Measurements from ENCODE around the gene KCTD17.
A peak's percentile ranks its signal among the peaks of the same experiment; 100 is the strongest.

The KCTD17 gene

DNA sequence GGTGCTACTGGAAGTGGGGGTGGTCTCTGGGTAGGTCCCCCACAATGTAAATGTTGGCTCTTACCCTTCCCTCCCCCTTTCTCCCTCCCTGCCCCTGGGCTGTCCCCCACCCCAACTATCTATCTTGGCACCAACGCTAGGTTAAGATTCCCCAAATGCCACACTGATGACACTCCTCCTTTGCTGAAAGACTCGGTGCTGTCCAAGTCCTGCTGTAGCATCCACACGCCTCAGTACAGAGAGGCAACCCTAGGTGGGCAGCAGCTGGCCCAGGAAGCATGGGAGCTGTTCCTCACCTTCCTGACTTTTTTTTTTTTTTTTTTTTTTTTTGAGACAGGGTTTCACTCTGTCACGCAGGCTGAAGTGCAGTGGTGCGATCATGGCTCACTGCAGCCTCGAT is 3.4 kb upstream of the KCTD17 start:
- no peak overlapping the region for H3K4me3 ChIP-seq (ENCODE audit: low read depth, low read length)
- TF ChIP-seq, protein P1, sequence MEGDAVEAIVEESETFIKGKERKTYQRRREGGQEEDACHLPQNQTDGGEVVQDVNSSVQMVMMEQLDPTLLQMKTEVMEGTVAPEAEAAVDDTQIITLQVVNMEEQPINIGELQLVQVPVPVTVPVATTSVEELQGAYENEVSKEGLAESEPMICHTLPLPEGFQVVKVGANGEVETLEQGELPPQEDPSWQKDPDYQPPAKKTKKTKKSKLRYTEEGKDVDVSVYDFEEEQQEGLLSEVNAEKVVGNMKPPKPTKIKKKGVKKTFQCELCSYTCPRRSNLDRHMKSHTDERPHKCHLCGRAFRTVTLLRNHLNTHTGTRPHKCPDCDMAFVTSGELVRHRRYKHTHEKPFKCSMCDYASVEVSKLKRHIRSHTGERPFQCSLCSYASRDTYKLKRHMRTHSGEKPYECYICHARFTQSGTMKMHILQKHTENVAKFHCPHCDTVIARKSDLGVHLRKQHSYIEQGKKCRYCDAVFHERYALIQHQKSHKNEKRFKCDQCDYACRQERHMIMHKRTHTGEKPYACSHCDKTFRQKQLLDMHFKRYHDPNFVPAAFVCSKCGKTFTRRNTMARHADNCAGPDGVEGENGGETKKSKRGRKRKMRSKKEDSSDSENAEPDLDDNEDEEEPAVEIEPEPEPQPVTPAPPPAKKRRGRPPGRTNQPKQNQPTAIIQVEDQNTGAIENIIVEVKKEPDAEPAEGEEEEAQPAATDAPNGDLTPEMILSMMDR (IDR thresholded peaks at IDR 0.05; ENCODE audit: low read depth, low read length, missing control alignments): no peak
- DNase-seq (ENCODE audit: low read depth): no peak

DNA sequence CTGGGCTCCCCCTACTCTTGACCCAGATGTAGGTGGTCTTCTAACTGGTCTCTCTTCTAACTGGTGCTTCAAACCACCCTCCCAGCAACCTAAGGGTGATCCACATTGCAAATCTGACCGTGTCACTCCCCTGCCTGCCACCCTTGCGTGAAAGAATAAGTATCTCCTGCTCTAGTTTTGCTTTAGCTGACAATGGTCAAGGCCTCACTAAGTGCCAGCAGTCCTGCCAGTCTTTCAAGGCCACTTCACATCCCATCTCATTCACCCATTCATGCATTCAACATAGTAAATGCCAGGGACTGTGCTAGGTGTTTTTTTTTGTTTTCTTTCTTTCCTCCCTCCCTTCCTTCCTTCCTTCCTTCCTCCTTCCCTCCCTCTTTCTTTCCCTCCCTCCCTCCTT is 2.3 kb upstream of the KCTD17 start:
- no peak for DNase-seq (ENCODE audit: low read depth)
- H3K4me3 ChIP-seq (ENCODE audit: low read depth, low read length): no peak overlapping the region
- TF ChIP-seq, protein P1 (IDR thresholded peaks at IDR 0.05; ENCODE audit: low read depth, low read length, missing control alignments): no peak

- TF ChIP-seq, protein P1 (IDR thresholded peaks at IDR 0.05; ENCODE audit: low read depth, low read length, missing control alignments): no peak
- H3K4me3 ChIP-seq (ENCODE audit: low read depth, low read length): no peak overlapping the region
- no peak for DNase-seq (ENCODE audit: low read depth)
Measured at GRCh38 chr22:37050913-37051312, 629 bp upstream of the KCTD17 start.

- DNase-seq (ENCODE audit: low read depth): no peak
- TF ChIP-seq, protein P1 (IDR thresholded peaks at IDR 0.05; ENCODE audit: low read depth, low read length, missing control alignments): no peak
- peak overlapping the region; percentile 72 for H3K4me3 ChIP-seq (ENCODE audit: low read depth, low read length)
Measured at GRCh38 chr22:37052386-37053309, 1.1 kb downstream of the KCTD17 start.

DNA sequence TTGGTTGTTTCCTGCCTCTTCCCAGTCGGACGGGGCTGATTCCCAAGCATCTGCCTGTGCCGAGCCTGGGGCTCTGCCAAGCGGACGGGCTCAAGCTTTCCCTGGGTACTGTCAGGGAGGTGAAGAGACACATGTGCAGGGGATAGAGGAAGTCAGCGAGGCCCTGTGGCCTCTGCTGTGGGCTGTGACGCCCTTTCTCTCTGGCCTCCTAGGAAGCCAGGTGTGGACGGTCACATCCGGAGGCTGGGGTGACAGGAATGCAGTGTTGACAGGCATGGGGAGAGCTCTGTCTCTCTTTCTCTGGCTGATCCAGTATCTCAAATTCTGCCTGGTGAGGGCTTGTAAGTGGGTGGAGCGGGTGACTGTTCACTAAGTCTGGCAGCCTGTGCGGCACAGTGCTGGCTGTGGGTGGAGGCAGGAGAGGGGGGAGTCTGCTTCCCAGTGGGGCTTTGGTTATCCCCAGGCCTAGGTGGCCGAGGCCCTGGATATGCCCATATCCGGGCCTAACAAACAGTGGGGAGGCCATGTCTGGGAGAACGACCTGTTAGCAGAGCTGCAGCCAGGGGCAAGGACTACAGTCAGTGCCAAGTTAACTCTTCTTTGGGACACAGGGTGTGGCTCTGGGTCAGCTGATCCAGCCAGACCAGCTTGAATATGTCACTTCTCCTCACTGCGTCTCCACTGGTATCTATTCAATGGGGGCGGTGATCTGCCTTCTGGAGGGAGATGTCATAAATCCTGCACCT is 1.9 kb downstream of the KCTD17 start:
- no peak for DNase-seq (ENCODE audit: low read depth)

DNA sequence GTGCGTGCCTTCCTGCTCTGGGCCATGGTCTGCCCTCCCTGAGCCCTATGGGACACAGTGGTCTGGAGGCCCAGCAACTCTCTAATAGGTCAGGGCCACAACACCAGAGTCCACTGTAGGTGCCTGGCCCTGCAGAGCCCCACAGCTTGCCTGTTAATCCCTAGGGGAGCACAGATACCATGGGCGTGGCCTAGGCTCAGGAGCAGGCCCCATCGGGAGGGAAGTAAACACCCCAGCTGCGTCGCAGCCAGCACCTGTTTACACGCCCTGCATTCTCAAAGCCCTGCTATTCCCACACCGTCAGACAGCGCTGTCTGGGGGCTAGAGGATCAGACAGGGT is 2.5 kb downstream of the KCTD17 start:
- DNase-seq (ENCODE audit: low read depth): no peak
- no peak overlapping the region for H3K4me3 ChIP-seq (ENCODE audit: low read depth, low read length)
- TF ChIP-seq, protein P1 (IDR thresholded peaks at IDR 0.05; ENCODE audit: low read depth, low read length, missing control alignments): no peak

More for the DNA sequence above, 1.9 kb downstream of the KCTD17 start:
- H3K4me3 ChIP-seq (ENCODE audit: low read depth, low read length): no peak overlapping the region
- TF ChIP-seq, protein P1 (IDR thresholded peaks at IDR 0.05; ENCODE audit: low read depth, low read length, missing control alignments): no peak
